H9 (cell line): ENCODE results near the gene NSF. TPM values are rescaled to one million over a fixed set of nuclear protein-coding genes. Genes with fewer than 3 reads are reported as not detected.

Experiments
- DNase-seq: peaks from one replicate; pipeline ENCODE4 v3.0.0-alpha.2; 2017
- H2AFZ ChIP-seq: one replicate; pipeline ENCODE4 v1.6.1; 2013; ENCODE audit warnings: mild to moderate bottlenecking, low read length, control low read depth, moderate library complexity
- H2AK5ac ChIP-seq: 2 replicates; pipeline ENCODE4 v1.6.1; 2013; ENCODE audit warnings: low read length, control low read depth, mixed read lengths; ENCODE audit not compliant: insufficient read length
- H2BK120ac ChIP-seq: one replicate; pipeline ENCODE4 v1.6.1; 2013; ENCODE audit warnings: low read depth, mild to moderate bottlenecking, low read length, control low read depth, inconsistent platforms; ENCODE audit not compliant: poor library complexity, severe bottlenecking
- H2BK12ac ChIP-seq: 2 replicates; pipeline ENCODE4 v1.6.1; 2013; ENCODE audit warnings: low read length, control low read depth, mixed read lengths, low read depth; ENCODE audit not compliant: insufficient read length
- H2BK15ac ChIP-seq: 2 replicates; pipeline ENCODE4 v1.6.1; 2013; ENCODE audit warnings: low read depth, low read length, control low read depth
- H2BK20ac ChIP-seq: one replicate; pipeline ENCODE4 v1.6.1; 2013; ENCODE audit warnings: low read depth, mild to moderate bottlenecking, low read length, control low read depth, inconsistent platforms; ENCODE audit not compliant: poor library complexity, severe bottlenecking
- H2BK5ac ChIP-seq: 2 replicates; pipeline ENCODE4 v1.6.1; 2013; ENCODE audit warnings: low read length, control low read depth, mixed read lengths; ENCODE audit not compliant: insufficient read length
- H3K14ac ChIP-seq: 2 replicates; pipeline ENCODE4 v1.6.1; 2013; ENCODE audit warnings: low read length, control low read depth; ENCODE audit not compliant: insufficient read depth
- H3K18ac ChIP-seq: 2 replicates; pipeline ENCODE4 v1.6.1; 2013; ENCODE audit warnings: low read depth, mild to moderate bottlenecking, mixed read lengths, low read length, control low read depth; ENCODE audit not compliant: insufficient read length
- H3K23ac ChIP-seq: 2 replicates; pipeline ENCODE4 v1.6.1; 2013; ENCODE audit warnings: low read length, control low read depth, mixed read lengths, low read depth; ENCODE audit not compliant: insufficient read length
- H3K23me2 ChIP-seq: 2 replicates; pipeline ENCODE4 v1.6.1; 2013; ENCODE audit warnings: low read depth, mild to moderate bottlenecking, mixed read lengths, low read length, control low read depth; ENCODE audit not compliant: insufficient read length, poor library complexity, severe bottlenecking
- H3K27ac ChIP-seq: 2 replicates; pipeline ENCODE4 v1.5.1; 2013; ENCODE audit warnings: low read length, control low read depth, mixed read lengths, low read depth; ENCODE audit not compliant: insufficient read length
- H3K27me3 ChIP-seq: 2 replicates; pipeline ENCODE4 v1.6.1; 2013; ENCODE audit warnings: low read length, control low read depth, inconsistent platforms; ENCODE audit not compliant: insufficient read depth
- H3K4ac ChIP-seq: 2 replicates; pipeline ENCODE4 v1.6.1; 2013; ENCODE audit warnings: low read depth, mild to moderate bottlenecking, control low read depth, inconsistent platforms, low read length, moderate library complexity
- H3K4me1 ChIP-seq: 2 replicates; pipeline ENCODE4 v1.6.1; 2013; ENCODE audit warnings: low read length, control low read depth, inconsistent platforms; ENCODE audit not compliant: insufficient read depth
- H3K4me2 ChIP-seq: 2 replicates; pipeline ENCODE4 v1.6.1; 2013; ENCODE audit warnings: low read length, control low read depth, mixed read lengths; ENCODE audit not compliant: insufficient read length, insufficient read depth
- H3K56ac ChIP-seq: 2 replicates; pipeline ENCODE4 v1.6.1; 2013; ENCODE audit warnings: low read depth, mild to moderate bottlenecking, mixed read lengths, low read length, control low read depth; ENCODE audit not compliant: insufficient read length
- H3K79me1 ChIP-seq: 2 replicates; pipeline ENCODE4 v1.6.1; 2013; ENCODE audit warnings: low read depth, mild to moderate bottlenecking, moderate library complexity, low read length, control low read depth, inconsistent platforms; ENCODE audit not compliant: insufficient read depth, poor library complexity, severe bottlenecking
- H3K79me2 ChIP-seq: 2 replicates; pipeline ENCODE4 v1.6.1; 2013; ENCODE audit warnings: low read length, control low read depth, inconsistent platforms; ENCODE audit not compliant: insufficient read depth
- H3K9ac ChIP-seq: 2 replicates; pipeline ENCODE4 v1.6.1; 2013; ENCODE audit warnings: low read length, control low read depth, mixed read lengths; ENCODE audit not compliant: insufficient read length; ENCODE audit errors: extremely low read depth
- H3K9me3 ChIP-seq: one replicate; pipeline ENCODE4 v1.6.1; 2013; ENCODE audit warnings: low read depth, low read length, inconsistent platforms; ENCODE audit not compliant: control insufficient read depth
- H3T11ph ChIP-seq: one replicate; pipeline ENCODE4 v1.6.1; 2013; ENCODE audit warnings: mild to moderate bottlenecking, low read length, control low read depth, inconsistent platforms
- H4K20me1 ChIP-seq: one replicate; pipeline ENCODE4 v1.6.1; 2013; ENCODE audit not compliant: control insufficient read depth, insufficient read length, insufficient read depth
- H4K5ac ChIP-seq: 2 replicates; pipeline ENCODE4 v1.6.1; 2013; ENCODE audit warnings: low read depth, mild to moderate bottlenecking, mixed read lengths, low read length, control low read depth; ENCODE audit not compliant: insufficient read length
- H4K8ac ChIP-seq: replicated peaks from 2 replicates; pipeline ENCODE4 v1.6.1; 2013; ENCODE audit warnings: low read length, control low read depth, mixed read lengths, low read depth; ENCODE audit not compliant: insufficient read length
- H4K91ac ChIP-seq: 2 replicates; pipeline ENCODE4 v1.6.1; 2013; ENCODE audit warnings: low read depth, mild to moderate bottlenecking, moderate library complexity, mixed read lengths, low read length, control low read depth; ENCODE audit not compliant: insufficient read length
- H3K27ac Mint-ChIP-seq, 3 experiments: 2 replicates in 2 of 3; 3 replicates in 1 of 3; pipeline ENCODE4 v1.8.0; 2020 to 2021; ENCODE audit warnings: mixed read lengths in 3 of 3, mild to moderate bottlenecking in 1 of 3, moderate library complexity in 1 of 3
- H3K27me3 Mint-ChIP-seq: 2 replicates; pipeline ENCODE4 v1.8.0; 2021; ENCODE audit warnings: low read depth, mild to moderate bottlenecking, moderate library complexity, mixed read lengths
- H3K36me3 Mint-ChIP-seq, 3 experiments: 2 replicates in 2 of 3; 3 replicates in 1 of 3; pipeline ENCODE4 v1.8.0; 2020 to 2021; ENCODE audit warnings: low read depth in 3 of 3, mixed read lengths in 3 of 3; ENCODE audit not compliant: insufficient read depth in 1 of 3
- H3K4me1 Mint-ChIP-seq, 2 experiments: 2 replicates each; pipeline ENCODE4 v1.8.0; 2020; ENCODE audit warnings: mixed read lengths in 2 of 2
- H3K4me3 Mint-ChIP-seq, 2 experiments: 2 replicates in 1 of 2; 3 replicates in 1 of 2; pipeline ENCODE4 v1.8.0; 2020 to 2021; ENCODE audit warnings: mild to moderate bottlenecking in 2 of 2, mixed read lengths in 2 of 2, moderate library complexity in 1 of 2
- H3K9me3 Mint-ChIP-seq, 2 experiments: 2 replicates in 1 of 2; 3 replicates in 1 of 2; pipeline ENCODE4 v1.8.0; 2020; ENCODE audit warnings: mild to moderate bottlenecking in 2 of 2, mixed read lengths in 2 of 2, moderate library complexity in 1 of 2
- CTCF ChIP-seq: fragments of 200-600 bp; sonication (generic); conservative IDR thresholded peaks from 3 replicates; pipeline ENCODE4 v1.8.0; 2021; ENCODE audit warnings: antibody characterized with exemption, mild to moderate bottlenecking
- WGBS: extraction: QIAGEN DNeasy Blood & Tissue Kit; methylation state at CpG from one replicate; pipeline ENCODE4 v1.1.7; 2013; ENCODE audit warnings: missing lambda C conversion rate, low lambda C conversion rate, mixed read lengths; ENCODE audit not compliant: insufficient read length; ENCODE audit errors: extremely low coverage; 5-methylcytosine and 5-hydroxymethylcytosine counted together
- total RNA-seq: library from RNA; stranded (reverse); gene quantifications from 2 replicates; pipeline ENCODE4 v1.2.1, GENCODE V29; 2021

The NSF gene
- total RNA-seq, 1 experiment from 2014 or later, result 36.4 TPM

- Histone ChIP-seq H4K5ac (no peak overlapping the region), H4K20me1 (no peaks in the 10 kb centered on the region), H3K18ac (no peak overlapping the region), H3K9me3 (no peaks in the 10 kb centered on the region), H2BK120ac (no peak overlapping the region), H4K8ac (no peak overlapping the region), H3K79me2 (no peaks in the 10 kb centered on the region), H2BK15ac (no peak overlapping the region), H3K4me1 (no peaks in the 10 kb centered on the region), H3K79me1 (no peaks in the 10 kb centered on the region), H3K14ac (no peak overlapping the region), H2AK5ac (no peak overlapping the region), H3K23me2 (no peaks in the 10 kb centered on the region), H3K9ac (no peak overlapping the region), H2AFZ (no peak overlapping the region), H3T11ph (no peak overlapping the region), H2BK5ac (no peak overlapping the region), H2BK12ac (no peak overlapping the region), H3K27ac (no peak overlapping the region), H3K56ac (no peak overlapping the region), H3K27me3 (no peaks in the 10 kb centered on the region), H3K4me2 (no peak overlapping the region), H4K91ac (no peak overlapping the region), H3K23ac (no peak overlapping the region), H2BK20ac (no peak overlapping the region), H3K4ac (no peak overlapping the region)
- peaks cover 8 to 13% of the 10 kb centered on the region in 2 experiments for H3K4me1 Mint-ChIP-seq
- DNase-seq, result no peak
- no peak overlapping the region for H3K4me3 Mint-ChIP-seq
- TF ChIP-seq CTCF, result no peak
- H3K27ac Mint-ChIP-seq, result no peak overlapping the region
- peaks cover 0 to 5% of the 10 kb centered on the region in 2 experiments; a peak in 3 of 5 replicates for H3K9me3 Mint-ChIP-seq
- WGBS, result no CpG with 5 or more reads among the region's 6 CpGs
- peaks cover 0 to 29% (median 0%) of the 10 kb centered on the region in 3 experiments; a peak in 2 of 7 replicates for H3K36me3 Mint-ChIP-seq
- no peaks in the 10 kb centered on the region; the same call in 1 of the 2 replicates for H3K27me3 Mint-ChIP-seq
Observed at GRCh38 chr17:46805771-46806170, 215.3 kb downstream of the NSF start.

Other genes with a start within 250 kb of the NSF start
- gene ARL17B, start 228.9 kb upstream of the NSF start, total RNA-seq, result 10.0 and 10.8 TPM in 2 replicates
- gene LRRC37A2, start 78.2 kb upstream of the NSF start, total RNA-seq, result 7.9 and 9.3 TPM in 2 replicates
- 10.4 and 12.2 TPM in 2 replicates for gene ARL17A, start 11.0 kb upstream of the NSF start, total RNA-seq
- gene WNT3, start 228.0 kb downstream of the NSF start, total RNA-seq, result 22.4 and 22.7 TPM in 2 replicates